ENCODE measurements around the gene RHCE. TPM values are rescaled to one million over a fixed set of nuclear protein-coding genes. Genes with fewer than 3 reads are reported as not detected.
"Not testable (repeated sequence)": the region's sequence is repeated elsewhere in the genome, so short reads cannot be mapped to it uniquely, and the experiment has no call there.

Gene RHCE
- polyA plus RNA-seq: 0.30 TPM

GRCh38 chr1:25420715-25421114 is at the start of gene RHCE:
RHCE (minus strand) TSS chr1:25420825; CDS start chr1:25420786, 39 bp downstream.
- H3K4me1 Mint-ChIP-seq, H3K36me3 Mint-ChIP-seq: not testable (repeated sequence)

GRCh38 chr1:25469177-25469576 is 48.6 kb upstream of the RHCE start:
- Mint-ChIP-seq H3K36me3 (peaks cover 2% of the 10 kb centered on the region), H3K27ac (no peak overlapping the region), H3K4me1 (peaks cover 15 to 25% (median 23%) of the 10 kb centered on the region in 3 donors), H3K27me3 (no peaks in the 10 kb centered on the region), H3K4me3 (no peak overlapping the region), H3K9me3 (peaks cover 0 to 3% (median 0%) of the 10 kb centered on the region in 3 donors)

More at GRCh38 chr1:25420715-25421114, at the start of gene RHCE:
- H3K27me3 Mint-ChIP-seq, H3K27ac Mint-ChIP-seq, H3K9me3 Mint-ChIP-seq, H3K4me3 Mint-ChIP-seq: not testable (repeated sequence)

- H3K4me1 Mint-ChIP-seq: peaks cover 5 to 16% (median 14%) of the 10 kb centered on the region in 3 donors
- peaks cover 0 to 3% (median 0%) of the 10 kb centered on the region in 3 donors for H3K9me3 Mint-ChIP-seq
- H3K27ac Mint-ChIP-seq: peak overlapping the region in 1 of 3 donors; percentile 33
- no peaks in the 10 kb centered on the region for H3K27me3 Mint-ChIP-seq
- H3K36me3 Mint-ChIP-seq: peaks cover 2% of the 10 kb centered on the region
- no peak overlapping the region for H3K4me3 Mint-ChIP-seq
Observed at GRCh38 chr1:25468033-25468432, 47.4 kb upstream of the RHCE start.

GRCh38 chr1:25467616-25468015 is 47.0 kb upstream of the RHCE start:
- Mint-ChIP-seq H3K36me3 (peaks cover 2% of the 10 kb centered on the region), H3K4me3 (no peak overlapping the region), H3K9me3 (peaks cover 0 to 3% (median 0%) of the 10 kb centered on the region in 3 donors), H3K27ac (peak overlapping the region in 1 of 3 donors; percentile 39), H3K4me1 (peaks cover 4 to 15% (median 11%) of the 10 kb centered on the region in 3 donors), H3K27me3 (no peaks in the 10 kb centered on the region)

GRCh38 chr1:25467193-25467592 is 46.6 kb upstream of the RHCE start:
- Mint-ChIP-seq H3K4me1 (peaks cover 0 to 11% (median 8%) of the 10 kb centered on the region in 3 donors), H3K27ac (no peak overlapping the region), H3K4me3 (no peak overlapping the region), H3K27me3 (no peaks in the 10 kb centered on the region), H3K36me3 (peaks cover 2% of the 10 kb centered on the region), H3K9me3 (peaks cover 0 to 3% (median 0%) of the 10 kb centered on the region in 3 donors)

GRCh38 chr1:25462732-25463131 is 42.1 kb upstream of the RHCE start:
- Mint-ChIP-seq H3K4me1 (peaks cover 0 to 6% (median 2%) of the 10 kb centered on the region in 3 donors), H3K4me3 (no peak overlapping the region), H3K9me3 (peaks cover 0 to 3% (median 3%) of the 10 kb centered on the region in 3 donors), H3K36me3 (peaks cover 9% of the 10 kb centered on the region), H3K27me3 (no peaks in the 10 kb centered on the region), H3K27ac (no peak overlapping the region)

- H3K27ac Mint-ChIP-seq: no peak overlapping the region
- H3K4me1 Mint-ChIP-seq: peaks cover 0 to 2% (median 0%) of the 10 kb centered on the region in 3 donors
- peaks cover 0 to 3% (median 3%) of the 10 kb centered on the region in 3 donors for H3K9me3 Mint-ChIP-seq
- H3K27me3 Mint-ChIP-seq: no peaks in the 10 kb centered on the region
- H3K36me3 Mint-ChIP-seq: peaks cover 7% of the 10 kb centered on the region
- H3K4me3 Mint-ChIP-seq: no peak overlapping the region
Observed at GRCh38 chr1:25461849-25462248, 41.2 kb upstream of the RHCE start.

- not testable (repeated sequence) for H3K36me3 Mint-ChIP-seq, H3K27ac Mint-ChIP-seq
Observed at GRCh38 chr1:25460816-25461215, 40.2 kb upstream of the RHCE start.

GRCh38 chr1:25460020-25460419 is 39.4 kb upstream of the RHCE start:
- H3K9me3 Mint-ChIP-seq: peaks cover 0 to 3% (median 0%) of the 10 kb centered on the region in 3 donors
- H3K4me1 Mint-ChIP-seq: no peaks in the 10 kb centered on the region
- no peaks in the 10 kb centered on the region for H3K27me3 Mint-ChIP-seq
- H3K27ac Mint-ChIP-seq: no peak overlapping the region
- peaks cover 7% of the 10 kb centered on the region for H3K36me3 Mint-ChIP-seq
- no peak overlapping the region for H3K4me3 Mint-ChIP-seq

More at GRCh38 chr1:25460816-25461215, 40.2 kb upstream of the RHCE start:
- H3K9me3 Mint-ChIP-seq, H3K27me3 Mint-ChIP-seq, H3K4me3 Mint-ChIP-seq, H3K4me1 Mint-ChIP-seq: not testable (repeated sequence)

GRCh38 chr1:25458541-25459298 is 38.1 kb upstream of the RHCE start:
- Mint-ChIP-seq H3K4me3 (no peak overlapping the region), H3K27me3 (no peaks in the 10 kb centered on the region), H3K4me1 (no peaks in the 10 kb centered on the region), H3K36me3 (peaks cover 7% of the 10 kb centered on the region), H3K9me3 (peaks cover 0 to 3% (median 0%) of the 10 kb centered on the region in 3 donors), H3K27ac (no peak overlapping the region)

GRCh38 chr1:25456502-25456901 is 35.9 kb upstream of the RHCE start:
- peaks cover 5% of the 10 kb centered on the region in 3 donors for H3K4me1 Mint-ChIP-seq
- no peak overlapping the region for H3K27ac Mint-ChIP-seq
- peaks cover 9% of the 10 kb centered on the region for H3K36me3 Mint-ChIP-seq
- H3K4me3 Mint-ChIP-seq: no peak overlapping the region
- H3K27me3 Mint-ChIP-seq: no peaks in the 10 kb centered on the region
- H3K9me3 Mint-ChIP-seq: peaks cover 0 to 3% (median 0%) of the 10 kb centered on the region in 3 donors

GRCh38 chr1:25451908-25452307 is 31.3 kb upstream of the RHCE start:
- peak overlapping the region in 1 of 4 donors; percentile 18 for H3K4me3 Mint-ChIP-seq
- H3K9me3 Mint-ChIP-seq: no peaks in the 10 kb centered on the region

GRCh38 chr1:25450891-25451290 is 30.3 kb upstream of the RHCE start:
- Mint-ChIP-seq H3K27me3 (no peaks in the 10 kb centered on the region), H3K9me3 (no peaks in the 10 kb centered on the region), H3K27ac (no peak overlapping the region)

More at GRCh38 chr1:25451908-25452307, 31.3 kb upstream of the RHCE start:
- peaks cover 2% of the 10 kb centered on the region for H3K36me3 Mint-ChIP-seq
- no peaks in the 10 kb centered on the region for H3K27me3 Mint-ChIP-seq
- peaks cover 6 to 19% (median 8%) of the 10 kb centered on the region in 3 donors for H3K4me1 Mint-ChIP-seq
- H3K27ac Mint-ChIP-seq: no peak overlapping the region

GRCh38 chr1:25447547-25447946 is 26.9 kb upstream of the RHCE start:
- no peaks in the 10 kb centered on the region for H3K27me3 Mint-ChIP-seq
- peaks cover 11 to 35% (median 23%) of the 10 kb centered on the region in 3 donors for H3K4me1 Mint-ChIP-seq
- H3K9me3 Mint-ChIP-seq: no peaks in the 10 kb centered on the region
- peak overlapping the region in 1 of 3 donors; percentile 33 for H3K27ac Mint-ChIP-seq
- no peak overlapping the region for H3K4me3 Mint-ChIP-seq
- peaks cover 5% of the 10 kb centered on the region for H3K36me3 Mint-ChIP-seq

More at GRCh38 chr1:25450891-25451290, 30.3 kb upstream of the RHCE start:
- Mint-ChIP-seq H3K4me3 (peak overlapping the region in 1 of 4 donors; percentile 54), H3K4me1 (peaks cover 11 to 23% (median 12%) of the 10 kb centered on the region in 3 donors), H3K36me3 (peaks cover 2% of the 10 kb centered on the region)

GRCh38 chr1:25445993-25446538 is 25.4 kb upstream of the RHCE start:
- H3K4me1 Mint-ChIP-seq: peaks cover 11 to 39% (median 27%) of the 10 kb centered on the region in 3 donors
- H3K4me3 Mint-ChIP-seq: no peak overlapping the region
- no peaks in the 10 kb centered on the region for H3K27me3 Mint-ChIP-seq
- H3K36me3 Mint-ChIP-seq: peaks cover 3% of the 10 kb centered on the region
- H3K9me3 Mint-ChIP-seq: no peaks in the 10 kb centered on the region
- H3K27ac Mint-ChIP-seq: no peak overlapping the region
